GM13977 (cell line): ENCODE measurements around the gene ZNF281.

Source experiments
- DNase-seq: peaks from one replicate; pipeline ENCODE4 v3.0.0; 2012; ENCODE audit warnings: low spot score
- CTCF ChIP-seq: IDR thresholded peaks from 2 replicates; pipeline ENCODE4 v1.5.1; 2012; ENCODE audit warnings: mild to moderate bottlenecking, control low read depth; ENCODE audit not compliant: insufficient read depth; ENCODE audit errors: extremely low read depth, missing control alignments
- in situ Hi-C: fragments of 300-500 bp; cut with MboI; formaldehyde crosslinking; loops from one replicate; pipeline ENCODE4 v1.12.0; 2022; ENCODE audit warnings: low sequenced_read_pairs, low pct_unique_long_range_greater_than_20kb, mixed read lengths, inconsistent platforms; ENCODE audit not compliant: unreplicated experiment

The ZNF281 gene

GRCh38 chr1:200409203-200409760 is 554 bp downstream of the ZNF281 start:
- in situ Hi-C loops: no loop called here
- peak; percentile 24 for DNase-seq
- no peak for TF ChIP-seq CTCF

GRCh38 chr1:200406161-200406797 is 3.6 kb downstream of the ZNF281 start:
- in situ Hi-C loops: no loop called here
- TF ChIP-seq CTCF: no peak
- no peak for DNase-seq

- no peak for DNase-seq
- TF ChIP-seq CTCF: no peak
- in situ Hi-C loops: no loop called here
These were observed 4.6 kb downstream of the ZNF281 start for GRCh38 chr1:200405264-200405663.

- in situ Hi-C loops: no loop called here
These were observed 8.1 kb downstream of the ZNF281 start for GRCh38 chr1:200401708-200402107.

GRCh38 chr1:200401263-200401662 is 8.6 kb downstream of the ZNF281 start:
- in situ Hi-C loops: no loop called here
- no peak for TF ChIP-seq CTCF
- no peak for DNase-seq

More at GRCh38 chr1:200401708-200402107, 8.1 kb downstream of the ZNF281 start:
- no peak for TF ChIP-seq CTCF
- no peak for DNase-seq

- no peak for DNase-seq
These were observed 9.3 kb downstream of the ZNF281 start for GRCh38 chr1:200400556-200400955.

More at GRCh38 chr1:200400556-200400955, 9.3 kb downstream of the ZNF281 start:
- in situ Hi-C loops: no loop called here
- no peak for TF ChIP-seq CTCF
